ENCODE data around the gene VWA8.

DNA sequence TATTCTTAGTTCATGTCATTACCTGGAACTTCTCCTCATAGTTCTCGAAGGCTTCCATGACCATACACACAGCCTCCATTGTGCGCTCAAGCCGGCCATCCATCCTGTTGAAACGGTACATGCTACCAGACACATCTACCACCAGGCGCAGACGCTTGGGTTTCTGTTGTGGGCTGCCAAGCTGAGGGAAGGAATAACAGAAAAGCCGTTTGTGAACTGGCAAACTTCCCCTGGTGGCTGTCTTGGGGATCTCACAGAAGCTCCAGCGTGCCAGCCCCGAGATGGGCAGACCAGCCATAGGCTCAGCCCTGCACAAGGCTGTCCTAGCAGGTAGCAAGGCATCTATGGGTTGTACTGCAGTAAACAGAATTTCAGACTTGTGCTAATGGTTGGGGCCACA is 373.4 kb downstream of the VWA8 start:
- TF ChIP-seq, protein P1, sequence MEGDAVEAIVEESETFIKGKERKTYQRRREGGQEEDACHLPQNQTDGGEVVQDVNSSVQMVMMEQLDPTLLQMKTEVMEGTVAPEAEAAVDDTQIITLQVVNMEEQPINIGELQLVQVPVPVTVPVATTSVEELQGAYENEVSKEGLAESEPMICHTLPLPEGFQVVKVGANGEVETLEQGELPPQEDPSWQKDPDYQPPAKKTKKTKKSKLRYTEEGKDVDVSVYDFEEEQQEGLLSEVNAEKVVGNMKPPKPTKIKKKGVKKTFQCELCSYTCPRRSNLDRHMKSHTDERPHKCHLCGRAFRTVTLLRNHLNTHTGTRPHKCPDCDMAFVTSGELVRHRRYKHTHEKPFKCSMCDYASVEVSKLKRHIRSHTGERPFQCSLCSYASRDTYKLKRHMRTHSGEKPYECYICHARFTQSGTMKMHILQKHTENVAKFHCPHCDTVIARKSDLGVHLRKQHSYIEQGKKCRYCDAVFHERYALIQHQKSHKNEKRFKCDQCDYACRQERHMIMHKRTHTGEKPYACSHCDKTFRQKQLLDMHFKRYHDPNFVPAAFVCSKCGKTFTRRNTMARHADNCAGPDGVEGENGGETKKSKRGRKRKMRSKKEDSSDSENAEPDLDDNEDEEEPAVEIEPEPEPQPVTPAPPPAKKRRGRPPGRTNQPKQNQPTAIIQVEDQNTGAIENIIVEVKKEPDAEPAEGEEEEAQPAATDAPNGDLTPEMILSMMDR (IDR thresholded peaks at IDR 0.05; ENCODE audit: low read depth, low read length, missing input control) = no peak
- TF ChIP-seq GABPA (IDR thresholded peaks at IDR 0.05 in 1 of 2, conservative IDR thresholded peaks at IDR 0.05 in 1 of 2) = no peak
- TF ChIP-seq ATF3 (IDR thresholded peaks at IDR 0.05) = no peak
- TF ChIP-seq, protein P2, sequence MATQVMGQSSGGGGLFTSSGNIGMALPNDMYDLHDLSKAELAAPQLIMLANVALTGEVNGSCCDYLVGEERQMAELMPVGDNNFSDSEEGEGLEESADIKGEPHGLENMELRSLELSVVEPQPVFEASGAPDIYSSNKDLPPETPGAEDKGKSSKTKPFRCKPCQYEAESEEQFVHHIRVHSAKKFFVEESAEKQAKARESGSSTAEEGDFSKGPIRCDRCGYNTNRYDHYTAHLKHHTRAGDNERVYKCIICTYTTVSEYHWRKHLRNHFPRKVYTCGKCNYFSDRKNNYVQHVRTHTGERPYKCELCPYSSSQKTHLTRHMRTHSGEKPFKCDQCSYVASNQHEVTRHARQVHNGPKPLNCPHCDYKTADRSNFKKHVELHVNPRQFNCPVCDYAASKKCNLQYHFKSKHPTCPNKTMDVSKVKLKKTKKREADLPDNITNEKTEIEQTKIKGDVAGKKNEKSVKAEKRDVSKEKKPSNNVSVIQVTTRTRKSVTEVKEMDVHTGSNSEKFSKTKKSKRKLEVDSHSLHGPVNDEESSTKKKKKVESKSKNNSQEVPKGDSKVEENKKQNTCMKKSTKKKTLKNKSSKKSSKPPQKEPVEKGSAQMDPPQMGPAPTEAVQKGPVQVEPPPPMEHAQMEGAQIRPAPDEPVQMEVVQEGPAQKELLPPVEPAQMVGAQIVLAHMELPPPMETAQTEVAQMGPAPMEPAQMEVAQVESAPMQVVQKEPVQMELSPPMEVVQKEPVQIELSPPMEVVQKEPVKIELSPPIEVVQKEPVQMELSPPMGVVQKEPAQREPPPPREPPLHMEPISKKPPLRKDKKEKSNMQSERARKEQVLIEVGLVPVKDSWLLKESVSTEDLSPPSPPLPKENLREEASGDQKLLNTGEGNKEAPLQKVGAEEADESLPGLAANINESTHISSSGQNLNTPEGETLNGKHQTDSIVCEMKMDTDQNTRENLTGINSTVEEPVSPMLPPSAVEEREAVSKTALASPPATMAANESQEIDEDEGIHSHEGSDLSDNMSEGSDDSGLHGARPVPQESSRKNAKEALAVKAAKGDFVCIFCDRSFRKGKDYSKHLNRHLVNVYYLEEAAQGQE (IDR thresholded peaks at IDR 0.05) = no peak
- TF ChIP-seq JUND (IDR thresholded peaks at IDR 0.05) = no peak
- no peak for TF ChIP-seq HNF4G (IDR thresholded peaks at IDR 0.05)
- no peak for TF ChIP-seq EGR1 (IDR thresholded peaks at IDR 0.05; ENCODE audit: low read depth in 2 of 2)
- no peak for TF ChIP-seq NR2F2 (IDR thresholded peaks at IDR 0.05)
- TF ChIP-seq YY1 (IDR thresholded peaks at IDR 0.05) = no peak
